Measurements from ENCODE around the gene AMIGO3.
"Not testable (repeated sequence)": the region's sequence is repeated elsewhere in the genome, so short reads cannot be mapped to it uniquely, and the experiment has no call there.

Gene AMIGO3

GRCh38 chr3:49688338-49689045, 31.0 kb downstream of the AMIGO3 start:
- not testable (repeated sequence) for DNase-seq (ENCODE audit: low spot score)

DNA sequence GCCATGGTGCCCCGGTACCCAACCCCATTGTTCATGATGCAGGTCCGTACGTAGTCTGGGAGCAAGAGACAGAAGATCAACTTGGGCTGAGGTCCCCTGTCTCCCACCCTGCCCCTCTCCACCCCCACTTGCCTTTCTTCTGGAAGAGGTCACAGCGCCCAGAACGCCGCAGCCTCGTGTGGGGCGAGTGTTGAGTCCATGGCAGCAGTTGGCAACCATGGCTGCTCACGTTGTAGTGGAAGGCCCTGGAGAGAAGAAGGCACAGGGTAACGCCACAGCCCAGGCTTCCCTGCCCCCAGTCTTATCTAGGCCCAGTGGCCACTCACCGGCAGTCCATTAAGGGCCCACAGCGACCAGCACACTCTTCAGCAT, 32.1 kb downstream of the AMIGO3 start:
- DNase-seq (ENCODE audit: low spot score), result not testable (repeated sequence)

- DNase-seq (ENCODE audit: low spot score), result peak; percentile 75
These were observed 32.6 kb downstream of the AMIGO3 start for GRCh38 chr3:49686769-49687423.

- DNase-seq (ENCODE audit: low spot score), result peak; percentile 78
These were observed 33.1 kb downstream of the AMIGO3 start for GRCh38 chr3:49686346-49686745.

GRCh38 chr3:49685846-49686245, 33.6 kb downstream of the AMIGO3 start:
- DNase-seq (ENCODE audit: low spot score), result not testable (repeated sequence)

DNA sequence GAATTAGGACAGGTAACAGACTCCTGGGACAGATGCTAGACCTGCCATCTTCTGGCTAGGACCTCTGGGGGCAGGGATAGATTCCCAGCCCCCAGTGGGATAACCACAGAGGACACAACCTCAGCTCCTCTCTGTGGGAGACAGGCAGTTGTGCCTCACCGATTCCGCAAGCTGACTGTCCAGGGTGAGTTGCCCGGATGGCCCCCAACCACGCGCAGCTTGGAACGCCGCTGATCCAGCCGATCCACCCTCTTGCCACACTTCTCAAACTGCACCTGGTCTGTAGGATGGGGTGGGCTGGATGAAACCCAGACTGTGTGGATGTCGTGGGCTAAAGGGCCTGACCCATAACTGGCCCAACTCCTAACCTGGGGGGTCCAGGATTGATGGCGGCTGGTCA, 34.4 kb downstream of the AMIGO3 start:
- DNase-seq (ENCODE audit: low spot score), result not testable (repeated sequence)

DNA sequence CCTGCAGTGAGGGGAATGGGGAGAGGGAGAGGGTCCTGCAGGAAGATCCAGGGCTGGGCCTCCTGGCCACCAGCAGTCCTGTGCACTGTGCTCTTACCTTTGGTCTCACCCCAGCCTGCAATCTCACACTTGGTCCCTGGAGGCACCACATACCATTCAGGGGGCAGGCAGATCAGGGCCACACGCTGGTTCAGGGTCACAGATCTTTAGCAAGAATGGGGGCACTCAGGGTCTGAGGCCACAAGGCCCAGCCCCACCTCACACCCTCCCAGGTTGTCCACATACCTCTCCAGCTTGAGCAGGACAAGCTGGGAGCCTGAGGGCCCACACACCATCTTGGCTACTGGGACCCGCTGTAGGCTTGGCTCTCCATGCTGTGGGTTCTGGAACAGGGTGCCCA, 35.0 kb downstream of the AMIGO3 start:
- not testable (repeated sequence) for DNase-seq (ENCODE audit: low spot score)

GRCh38 chr3:49683162-49683561, 36.3 kb downstream of the AMIGO3 start:
- DNase-seq (ENCODE audit: low spot score), result no peak

GRCh38 chr3:49681543-49681942, 37.9 kb downstream of the AMIGO3 start:
- DNase-seq (ENCODE audit: low spot score), result no peak

DNA sequence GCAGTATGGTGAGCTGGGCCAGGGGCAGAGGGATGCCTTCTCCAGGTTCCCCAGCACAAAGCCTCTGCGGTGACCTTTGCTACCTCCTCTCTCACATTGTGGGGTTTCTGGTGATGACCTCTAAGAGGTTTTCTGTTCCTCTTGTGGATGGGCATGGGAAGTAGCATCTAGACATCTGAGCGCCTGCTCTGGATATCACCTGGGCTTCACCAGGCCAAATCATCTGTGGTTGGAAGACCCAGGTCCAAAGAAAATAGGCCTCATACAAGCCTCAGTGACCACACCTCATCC, 38.3 kb downstream of the AMIGO3 start:
- DNase-seq (ENCODE audit: low spot score), result no peak

DNA sequence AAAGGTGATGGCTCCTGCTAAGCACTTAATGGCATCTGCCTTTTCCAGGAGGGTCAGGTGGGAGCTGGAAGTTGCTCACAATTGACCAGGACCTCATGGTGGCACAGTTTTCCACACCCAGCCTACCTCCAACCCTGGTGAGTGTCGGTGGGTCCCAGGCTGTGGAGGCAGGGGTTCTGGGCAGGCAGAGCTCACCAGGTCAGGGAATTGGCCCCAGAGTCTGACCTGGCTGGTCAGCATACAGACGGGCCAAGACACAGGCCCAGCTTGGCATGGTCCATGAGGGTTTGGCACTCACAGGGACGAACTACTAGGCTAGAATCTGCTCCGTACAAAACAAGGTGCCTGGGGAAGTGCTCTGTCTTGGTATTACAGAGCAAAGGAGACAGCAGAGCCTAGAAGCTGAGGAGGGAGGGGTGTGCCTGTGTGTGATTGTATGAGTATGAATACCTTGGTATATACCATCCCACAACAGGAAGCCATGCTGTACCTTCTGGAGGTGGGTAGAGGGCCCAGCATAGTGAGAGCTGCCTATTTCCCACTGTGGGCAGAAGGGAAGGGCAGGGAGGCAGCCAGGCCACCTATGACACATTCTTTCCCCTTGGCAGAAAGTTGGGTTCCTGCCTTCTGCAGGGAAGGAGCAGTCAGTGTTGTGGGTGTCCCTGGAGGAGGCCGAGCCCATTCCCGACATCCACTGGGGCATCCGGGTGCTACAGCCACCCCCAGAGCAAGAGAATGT, 38.8 kb downstream of the AMIGO3 start:
- DNase-seq (ENCODE audit: low spot score), result no peak

- no peak for DNase-seq (ENCODE audit: low spot score)
These were observed 43.6 kb downstream of the AMIGO3 start for GRCh38 chr3:49675912-49676311.

- DNase-seq (ENCODE audit: low spot score), result no peak
These were observed 44.9 kb downstream of the AMIGO3 start for GRCh38 chr3:49674497-49674983.

DNA sequence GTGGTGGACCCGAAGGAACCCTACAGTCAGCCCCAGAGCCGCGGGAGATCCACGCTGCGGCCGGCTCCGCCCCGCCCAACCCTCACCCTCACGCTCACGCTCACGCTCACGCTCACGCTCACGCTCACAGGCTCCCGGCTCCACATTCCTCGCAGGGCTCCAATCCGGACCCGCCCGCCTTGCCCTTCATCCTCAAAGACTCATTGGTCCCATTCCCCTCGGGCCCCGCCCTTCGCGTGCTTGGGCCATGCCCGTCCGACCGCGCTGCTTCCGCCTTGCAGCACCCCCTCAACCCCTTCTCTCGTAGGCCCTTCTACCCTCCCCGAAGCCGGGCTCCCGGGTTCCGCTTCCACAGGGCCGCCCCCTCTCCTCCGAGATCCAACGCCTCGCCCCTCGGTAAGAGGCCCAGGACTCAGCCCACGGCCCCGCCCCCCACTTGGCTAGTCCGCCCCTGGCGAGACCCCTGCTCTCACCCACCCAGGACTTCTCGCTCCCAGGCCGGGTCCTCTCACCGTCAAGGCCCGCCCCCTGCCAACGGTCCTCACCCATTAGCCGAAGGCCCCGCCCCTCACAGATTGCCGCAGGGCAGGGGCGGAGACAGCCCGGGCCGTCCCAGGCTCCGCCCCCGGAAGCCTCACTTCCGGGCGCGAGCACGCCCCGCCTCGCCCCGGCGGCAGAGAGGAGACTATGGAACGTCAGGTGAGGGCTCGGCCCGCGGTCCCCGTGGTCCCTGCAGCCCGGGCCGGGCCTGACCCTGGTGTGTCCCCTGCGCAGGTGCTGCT, 45.6 kb downstream of the AMIGO3 start, which contains the start of gene APEH:
Gene APEH, plus strand, starts transcription at position 637 of the 782 bp plus-strand sequence. Its CDS starts 51 bp downstream, at position 688.
- peak; percentile 98 for DNase-seq (ENCODE audit: low spot score)

- DNase-seq (ENCODE audit: low spot score), result no peak
These were observed 46.3 kb downstream of the AMIGO3 start for GRCh38 chr3:49673121-49673714.

- peak; percentile 83 for DNase-seq (ENCODE audit: low spot score)
These were observed 47.9 kb downstream of the AMIGO3 start for GRCh38 chr3:49671291-49672288.

GRCh38 chr3:49670940-49671290, 48.6 kb downstream of the AMIGO3 start:
- no peak for DNase-seq (ENCODE audit: low spot score)

- no peak for DNase-seq (ENCODE audit: low spot score)
These were observed 50.1 kb downstream of the AMIGO3 start for GRCh38 chr3:49669352-49669751.

GRCh38 chr3:49668861-49669260, 50.6 kb downstream of the AMIGO3 start:
- no peak for DNase-seq (ENCODE audit: low spot score)

GRCh38 chr3:49668414-49668797, 51.1 kb downstream of the AMIGO3 start:
- DNase-seq (ENCODE audit: low spot score), result no peak

All from ecto neural progenitor cell (in vitro differentiated cells).